ENCODE results near the gene HEMGN.

Gene HEMGN

GRCh38 chr9:97938081-97938644 lies at the start of gene HEMGN:
TSS of gene HEMGN (minus strand) at chr9:97938172. CDS start at chr9:97938136, 36 bp downstream.
- POLR2A ChIA-PET: no interaction called here
- TF ChIP-seq BHLHE40 (IDR thresholded peaks at IDR 0.05; ENCODE audit: borderline replicate concordance) (no peak), ARNT (IDR thresholded peaks at IDR 0.05) (no peak), TARDBP (IDR thresholded peaks at IDR 0.05) (no peak), SP1 (IDR thresholded peaks at IDR 0.05) (no peak), LEF1 (IDR thresholded peaks at IDR 0.05; ENCODE audit: borderline replicate concordance) (no peak), CTBP1 (IDR thresholded peaks at IDR 0.05; ENCODE audit: borderline replicate concordance) (no peak), ZNF384 (IDR thresholded peaks at IDR 0.05) (no peak), HDGF (IDR thresholded peaks at IDR 0.05; ENCODE audit: borderline replicate concordance) (no peak), SUZ12 (IDR thresholded peaks at IDR 0.05) (no peak), L3MBTL2 (conservative IDR thresholded peaks at IDR 0.05) (no peak)
- CTCF ChIA-PET: no interaction called here
- DNase-seq (ENCODE audit: extremely low spot score): no peak

- ChIA-PET POLR2A (interaction anchor here (0.6 to 2.1 kb wide), 2 partner anchors 66 to 1126 kb away, joined by 3 to 10 read pairs; partner anchors contain the start of gene TRMO), CTCF (interaction anchor here (0.6 to 1.0 kb wide), 3 partner anchors 9 to 48 kb away, joined by 3 to 4 read pairs (median 4); no protein-coding TSS in a partner anchor)
- no peak for DNase-seq (ENCODE audit: extremely low spot score)
- TF ChIP-seq ZNF384 (IDR thresholded peaks at IDR 0.05) (no peak), CTBP1 (IDR thresholded peaks at IDR 0.05; ENCODE audit: borderline replicate concordance) (no peak), NFRKB (IDR thresholded peaks at IDR 0.05) (no peak), TARDBP (IDR thresholded peaks at IDR 0.05) (no peak), SUZ12 (IDR thresholded peaks at IDR 0.05) (no peak), SP1 (IDR thresholded peaks at IDR 0.05) (no peak), FOXK2 (IDR thresholded peaks at IDR 0.05) (no peak), ELF4 (IDR thresholded peaks at IDR 0.05) (no peak), FOXA1 (IDR thresholded peaks at IDR 0.05) (no peak), ARNT (IDR thresholded peaks at IDR 0.05) (no peak), LEF1 (IDR thresholded peaks at IDR 0.05; ENCODE audit: borderline replicate concordance) (no peak), L3MBTL2 (conservative IDR thresholded peaks at IDR 0.05) (no peak), HDGF (IDR thresholded peaks at IDR 0.05; ENCODE audit: borderline replicate concordance) (no peak), BHLHE40 (IDR thresholded peaks at IDR 0.05; ENCODE audit: borderline replicate concordance) (no peak), PKNOX1 (IDR thresholded peaks at IDR 0.05) (no peak), FOXM1 (IDR thresholded peaks at IDR 0.05; ENCODE audit: borderline replicate concordance) (no peak)
These were observed 49.5 kb upstream of the HEMGN start for GRCh38 chr9:97987487-97987886.

GRCh38 chr9:97985058-97985861 lies 47.3 kb upstream of the HEMGN start:
- DNase-seq (ENCODE audit: extremely low spot score): peak; percentile 26
- CTCF ChIA-PET: no interaction called here
- POLR2A ChIA-PET: interaction anchor here (1.1 kb wide), 1 partner anchor 71 kb away, joined by 3 read pairs; no protein-coding TSS in a partner anchor

GRCh38 chr9:97984188-97985057 lies 46.5 kb upstream of the HEMGN start:
- ChIA-PET CTCF (interaction anchor here (0.7 kb wide), 1 partner anchor 28 kb away, joined by 3 read pairs; no protein-coding TSS in a partner anchor), POLR2A (interaction anchor here (0.7 to 3.8 kb wide), 5 partner anchors 22 to 72 kb away, joined by 3 to 25 read pairs (median 4); partner anchors contain the start of gene TRMO)
- TF ChIP-seq ZNF384 (IDR thresholded peaks at IDR 0.05): no peak
- TF ChIP-seq LEF1 (IDR thresholded peaks at IDR 0.05; ENCODE audit: borderline replicate concordance): peak; percentile 79
- TF ChIP-seq ARNT (IDR thresholded peaks at IDR 0.05): no peak
- TF ChIP-seq NFRKB (IDR thresholded peaks at IDR 0.05): no peak
- no peak for TF ChIP-seq TARDBP (IDR thresholded peaks at IDR 0.05)
- no peak for TF ChIP-seq SP1 (IDR thresholded peaks at IDR 0.05)
- peak; percentile 40 for TF ChIP-seq L3MBTL2 (conservative IDR thresholded peaks at IDR 0.05)
- no peak for TF ChIP-seq HDGF (IDR thresholded peaks at IDR 0.05; ENCODE audit: borderline replicate concordance)
- no peak for TF ChIP-seq CTBP1 (IDR thresholded peaks at IDR 0.05; ENCODE audit: borderline replicate concordance)
- TF ChIP-seq FOXK2 (IDR thresholded peaks at IDR 0.05): no peak
- no peak for TF ChIP-seq BHLHE40 (IDR thresholded peaks at IDR 0.05; ENCODE audit: borderline replicate concordance)
- no peak for TF ChIP-seq FOXM1 (IDR thresholded peaks at IDR 0.05; ENCODE audit: borderline replicate concordance)
- TF ChIP-seq PKNOX1 (IDR thresholded peaks at IDR 0.05): no peak
- DNase-seq (ENCODE audit: extremely low spot score): peak; percentile 66

More at GRCh38 chr9:97985058-97985861, 47.3 kb upstream of the HEMGN start:
- TF ChIP-seq L3MBTL2 (conservative IDR thresholded peaks at IDR 0.05) (peak; percentile 95), NFRKB (IDR thresholded peaks at IDR 0.05) (no peak)

GRCh38 chr9:97983589-97984187 lies 45.7 kb upstream of the HEMGN start:
- TF ChIP-seq SP1 (IDR thresholded peaks at IDR 0.05) (no peak), FOXK2 (IDR thresholded peaks at IDR 0.05) (no peak), LEF1 (IDR thresholded peaks at IDR 0.05; ENCODE audit: borderline replicate concordance) (no peak), NFRKB (IDR thresholded peaks at IDR 0.05) (no peak), ELF4 (IDR thresholded peaks at IDR 0.05) (no peak), L3MBTL2 (conservative IDR thresholded peaks at IDR 0.05) (no peak), ZNF384 (IDR thresholded peaks at IDR 0.05) (no peak), FOXM1 (IDR thresholded peaks at IDR 0.05; ENCODE audit: borderline replicate concordance) (no peak), TARDBP (IDR thresholded peaks at IDR 0.05) (no peak), BHLHE40 (IDR thresholded peaks at IDR 0.05; ENCODE audit: borderline replicate concordance) (no peak), ARNT (IDR thresholded peaks at IDR 0.05) (no peak), PKNOX1 (IDR thresholded peaks at IDR 0.05) (no peak), SUZ12 (IDR thresholded peaks at IDR 0.05) (no peak), CTBP1 (IDR thresholded peaks at IDR 0.05; ENCODE audit: borderline replicate concordance) (no peak), FOXA1 (IDR thresholded peaks at IDR 0.05) (no peak), HDGF (IDR thresholded peaks at IDR 0.05; ENCODE audit: borderline replicate concordance) (no peak)
- ChIA-PET CTCF (interaction anchor here (0.7 kb wide), 1 partner anchor 27 kb away, joined by 3 read pairs; no protein-coding TSS in a partner anchor), POLR2A (interaction anchor here (0.7 to 3.8 kb wide), 15 partner anchors 12 to 509 kb away, joined by 3 to 25 read pairs (median 4); partner anchors contain the start of gene TRMO)
- DNase-seq (ENCODE audit: extremely low spot score): peak; percentile 45

Data from HEK293T (cell line).